Measurements from ENCODE around the gene RNU6-1. TPM values are rescaled to one million over a fixed set of nuclear protein-coding genes. Genes with fewer than 3 reads are reported as not detected.

Gene RNU6-1
- polyA plus RNA-seq, 1 of the 3 experiments (the other 2 are of a cell fraction) = not detected

DNA sequence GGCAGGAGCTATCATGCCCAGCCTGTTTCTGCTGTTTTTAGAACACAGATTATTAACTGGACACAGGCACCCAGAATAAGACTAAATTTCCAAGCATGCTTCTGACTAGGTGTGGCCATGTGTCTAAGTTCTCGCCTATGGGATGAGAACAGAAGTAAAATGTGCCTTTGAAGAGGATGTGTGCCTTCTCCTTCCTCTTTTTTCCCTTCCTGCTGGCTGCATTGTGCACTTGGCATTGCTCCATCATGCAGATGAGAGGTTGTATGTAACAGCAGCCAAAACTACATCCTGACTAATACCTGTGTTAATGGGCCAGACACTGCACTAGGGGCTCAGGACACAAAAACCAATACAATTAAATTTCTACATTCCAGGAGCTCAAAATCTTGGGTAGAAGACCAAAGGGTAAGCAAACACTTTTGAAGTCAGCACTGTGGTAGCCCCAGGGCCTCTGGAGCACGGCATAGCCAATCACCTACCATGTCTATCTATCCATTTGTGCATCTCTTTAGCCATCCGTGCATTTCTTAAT, 40.9 kb upstream of the RNU6-1 start (continued):
- no peak for TF ChIP-seq SMC3 (IDR thresholded peaks at IDR 0.05; ENCODE audit: low read depth, low read length)

DNA sequence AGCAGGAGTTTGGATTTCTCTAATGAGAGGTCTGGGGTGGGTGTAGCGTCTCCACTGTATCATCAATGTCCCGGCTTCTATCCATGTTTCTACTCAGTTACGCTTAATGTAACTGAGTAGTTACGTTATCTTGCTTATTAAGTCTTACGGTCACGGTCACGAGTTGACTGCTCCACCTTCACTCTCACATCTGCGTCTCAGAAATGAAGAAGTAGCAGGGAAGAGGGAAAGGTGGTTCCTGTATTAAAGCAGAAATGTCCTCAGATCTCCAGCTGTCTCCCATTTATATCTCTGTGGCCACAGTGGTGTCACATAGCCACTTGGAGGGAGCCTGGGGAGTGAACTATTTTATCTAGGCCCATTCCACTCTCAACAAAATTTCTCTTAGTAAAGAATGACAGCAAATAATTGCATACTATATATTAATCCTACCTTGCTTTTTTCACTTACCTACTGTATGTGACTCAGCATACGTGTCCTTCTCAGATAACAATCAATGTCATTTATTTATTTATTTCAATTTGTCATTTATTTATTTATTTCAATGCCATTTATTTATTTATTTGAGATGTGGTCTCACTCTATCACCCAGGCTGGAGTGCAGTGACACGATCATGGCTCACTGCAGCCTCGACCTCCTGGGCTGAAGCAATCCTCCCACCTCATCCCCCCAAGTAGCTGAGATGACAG, 39.7 kb upstream of the RNU6-1 start:
- no peak overlapping the region for H3K9ac ChIP-seq
- H3K4me1 ChIP-seq (ENCODE audit: control insufficient read depth in 1 of 2, insufficient read depth in 2 of 2, low read depth in 1 of 2, low read length in 1 of 2) = peaks cover 0 to 6% of the 10 kb centered on the region in 2 experiments; a peak in 2 of 4 replicates
- CTCF ChIA-PET = interaction anchor here (0.9 kb wide), 2 partner anchors 16 to 35 kb away, joined by 3 read pairs; no protein-coding TSS in a partner anchor
- no peak overlapping the region for H3K27ac ChIP-seq (ENCODE audit: low read depth in 2 of 2, low read length in 1 of 2)
- H3K4me3 ChIP-seq (ENCODE audit: low read depth in 2 of 2, low read length in 1 of 2) = no peak overlapping the region
- TF ChIP-seq JUND (IDR thresholded peaks at IDR 0.05) = no peak
- TF ChIP-seq, protein P1, sequence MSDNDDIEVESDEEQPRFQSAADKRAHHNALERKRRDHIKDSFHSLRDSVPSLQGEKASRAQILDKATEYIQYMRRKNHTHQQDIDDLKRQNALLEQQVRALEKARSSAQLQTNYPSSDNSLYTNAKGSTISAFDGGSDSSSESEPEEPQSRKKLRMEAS (IDR thresholded peaks at IDR 0.05; ENCODE audit: low read depth) = no peak
- no peak for TF ChIP-seq FOXM1 (IDR thresholded peaks at IDR 0.05; ENCODE audit: low read depth)
- TF ChIP-seq, protein P2, sequence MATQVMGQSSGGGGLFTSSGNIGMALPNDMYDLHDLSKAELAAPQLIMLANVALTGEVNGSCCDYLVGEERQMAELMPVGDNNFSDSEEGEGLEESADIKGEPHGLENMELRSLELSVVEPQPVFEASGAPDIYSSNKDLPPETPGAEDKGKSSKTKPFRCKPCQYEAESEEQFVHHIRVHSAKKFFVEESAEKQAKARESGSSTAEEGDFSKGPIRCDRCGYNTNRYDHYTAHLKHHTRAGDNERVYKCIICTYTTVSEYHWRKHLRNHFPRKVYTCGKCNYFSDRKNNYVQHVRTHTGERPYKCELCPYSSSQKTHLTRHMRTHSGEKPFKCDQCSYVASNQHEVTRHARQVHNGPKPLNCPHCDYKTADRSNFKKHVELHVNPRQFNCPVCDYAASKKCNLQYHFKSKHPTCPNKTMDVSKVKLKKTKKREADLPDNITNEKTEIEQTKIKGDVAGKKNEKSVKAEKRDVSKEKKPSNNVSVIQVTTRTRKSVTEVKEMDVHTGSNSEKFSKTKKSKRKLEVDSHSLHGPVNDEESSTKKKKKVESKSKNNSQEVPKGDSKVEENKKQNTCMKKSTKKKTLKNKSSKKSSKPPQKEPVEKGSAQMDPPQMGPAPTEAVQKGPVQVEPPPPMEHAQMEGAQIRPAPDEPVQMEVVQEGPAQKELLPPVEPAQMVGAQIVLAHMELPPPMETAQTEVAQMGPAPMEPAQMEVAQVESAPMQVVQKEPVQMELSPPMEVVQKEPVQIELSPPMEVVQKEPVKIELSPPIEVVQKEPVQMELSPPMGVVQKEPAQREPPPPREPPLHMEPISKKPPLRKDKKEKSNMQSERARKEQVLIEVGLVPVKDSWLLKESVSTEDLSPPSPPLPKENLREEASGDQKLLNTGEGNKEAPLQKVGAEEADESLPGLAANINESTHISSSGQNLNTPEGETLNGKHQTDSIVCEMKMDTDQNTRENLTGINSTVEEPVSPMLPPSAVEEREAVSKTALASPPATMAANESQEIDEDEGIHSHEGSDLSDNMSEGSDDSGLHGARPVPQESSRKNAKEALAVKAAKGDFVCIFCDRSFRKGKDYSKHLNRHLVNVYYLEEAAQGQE (IDR thresholded peaks at IDR 0.05; ENCODE audit: low read depth, low read length) = no peak
- no peak for TF ChIP-seq CTCF (IDR thresholded peaks at IDR 0.05)
- TF ChIP-seq SMC3 (IDR thresholded peaks at IDR 0.05; ENCODE audit: low read depth, low read length) = no peak
- TF ChIP-seq NRF1 (IDR thresholded peaks at IDR 0.05; ENCODE audit: low read depth, low read length) = no peak
- TF ChIP-seq EP300 (IDR thresholded peaks at IDR 0.05; ENCODE audit: borderline replicate concordance in 1 of 2, low read depth in 1 of 2, low read length in 1 of 2) = no peak
- TF ChIP-seq USF1 (IDR thresholded peaks at IDR 0.05; ENCODE audit: borderline replicate concordance, low read depth) = no peak
- TF ChIP-seq TAF1 (IDR thresholded peaks at IDR 0.05; ENCODE audit: borderline replicate concordance, low read depth, low read length) = no peak
- no peak for TF ChIP-seq POLR2AphosphoS5 (IDR thresholded peaks at IDR 0.05; ENCODE audit: low read depth, low read length)
- no peaks in the 10 kb centered on the region for H3K79me2 ChIP-seq (ENCODE audit: insufficient read depth)
- no peaks in the 10 kb centered on the region for H4K20me1 ChIP-seq (ENCODE audit: insufficient read depth)
- no peak for DNase-seq
- no peaks in the 10 kb centered on the region for H3K27me3 ChIP-seq (ENCODE audit: insufficient read depth)
- H3K4me2 ChIP-seq = no peak overlapping the region
- 93% methylated on average over 11 of the region's 11 CpGs for WGBS (ENCODE audit: low lambda C conversion rate)
- no peak overlapping the region for H2AFZ ChIP-seq (ENCODE audit: low read depth)
- POLR2A ChIA-PET = no interaction called here
- no peaks in the 10 kb centered on the region for H3K36me3 ChIP-seq (replicated peaks in 1 of 2; ENCODE audit: control insufficient read depth in 1 of 2, insufficient read depth in 2 of 2, low read length in 1 of 2)
- H3K9me3 ChIP-seq = no peaks in the 10 kb centered on the region
- H3K9me2 ChIP-seq = no peaks in the 10 kb centered on the region
- H3F3A ChIP-seq (replicated peaks; ENCODE audit: insufficient read depth) = no peaks in the 10 kb centered on the region

Data from SK-N-SH (cell line).